Parathyroid adenoma (tissue), 2 donors: Measurements from ENCODE around the gene GRIFIN.

Experiments
- H2AFZ ChIP-seq: fragments of 300-600 bp; sonication (generic); one replicate; pipeline ENCODE4 v1.7.0; 2017; ENCODE audit warnings: antibody characterized with exemption, mild to moderate bottlenecking
- H3K27ac ChIP-seq: fragments of 300-600 bp; sonication (generic); one replicate; pipeline ENCODE4 v1.7.0; 2017
- H3K27me3 ChIP-seq: fragments of 300-600 bp; sonication (generic); one replicate; pipeline ENCODE4 v1.7.0; 2017; ENCODE audit warnings: low read length; ENCODE audit not compliant: control insufficient read depth, insufficient read depth
- H3K36me3 ChIP-seq: fragments of 300-600 bp; sonication (generic); one replicate; pipeline ENCODE4 v1.7.0; 2017; ENCODE audit warnings: low read length; ENCODE audit not compliant: control insufficient read depth, insufficient read depth
- H3K4me1 ChIP-seq: fragments of 300-600 bp; sonication (generic); one replicate; pipeline ENCODE4 v1.7.0; 2017; ENCODE audit warnings: control low read depth
- H3K4me2 ChIP-seq: fragments of 300-600 bp; sonication (generic); one replicate; pipeline ENCODE4 v1.7.0; 2017; ENCODE audit warnings: low read length
- H3K4me3 ChIP-seq: fragments of 300-600 bp; sonication (generic); one replicate; pipeline ENCODE4 v1.7.0; 2017; ENCODE audit warnings: low read depth, low read length
- H3K79me2 ChIP-seq: fragments of 300-600 bp; sonication (generic); one replicate; pipeline ENCODE4 v1.7.0; 2017; ENCODE audit warnings: control low read depth
- H3K9ac ChIP-seq: fragments of 300-600 bp; sonication (generic); one replicate; pipeline ENCODE4 v1.7.0; 2017; ENCODE audit warnings: mild to moderate bottlenecking
- H3K9me3 ChIP-seq: fragments of 300-600 bp; sonication (generic); one replicate; pipeline ENCODE4 v1.7.0; 2017; ENCODE audit warnings: low read length; ENCODE audit not compliant: control insufficient read depth
- TF ChIP-seq, protein P1 (sequence below): fragments of 300-600 bp; sonication (generic); IDR thresholded peaks from one replicate; pipeline ENCODE4 v1.7.0; 2017; ENCODE audit warnings: antibody characterized with exemption, mild to moderate bottlenecking
- donor health status: primary hyperparathyroidism.

Gene GRIFIN

DNA sequence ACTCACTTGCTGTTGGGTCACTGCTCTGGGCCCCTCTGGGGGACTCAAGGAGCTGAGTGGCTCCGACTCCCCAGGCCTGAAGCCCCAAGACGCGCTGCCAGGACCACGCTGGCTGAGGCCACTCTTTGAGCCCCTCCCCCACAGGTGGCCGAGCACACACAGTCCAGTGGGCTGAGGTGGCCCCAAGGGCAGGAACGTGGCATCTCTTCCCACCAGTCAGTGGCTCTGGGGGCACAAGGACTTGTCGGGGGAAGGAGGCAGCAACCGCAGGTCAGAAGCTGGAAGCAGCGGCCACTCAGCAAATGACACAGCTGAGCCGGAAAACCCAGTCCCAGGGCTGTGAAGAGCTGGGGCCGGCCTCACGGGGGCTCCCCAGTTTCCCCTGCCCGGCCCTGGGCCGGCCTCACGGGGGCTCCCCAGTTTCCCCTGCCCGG, 24.1 kb downstream of the GRIFIN start:
- Histone ChIP-seq H3K9me3 (no peaks in the 10 kb centered on the region), H3K27ac (no peak overlapping the region), H3K4me1 (peaks cover 5% of the 10 kb centered on the region), H3K4me2 (peak overlapping the region; percentile 52), H3K27me3 (no peaks in the 10 kb centered on the region), H3K79me2 (no peaks in the 10 kb centered on the region), H3K9ac (no peak overlapping the region), H3K4me3 (no peak overlapping the region), H2AFZ (peak overlapping the region; percentile 85), H3K36me3 (no peaks in the 10 kb centered on the region)
- TF ChIP-seq, protein P1, sequence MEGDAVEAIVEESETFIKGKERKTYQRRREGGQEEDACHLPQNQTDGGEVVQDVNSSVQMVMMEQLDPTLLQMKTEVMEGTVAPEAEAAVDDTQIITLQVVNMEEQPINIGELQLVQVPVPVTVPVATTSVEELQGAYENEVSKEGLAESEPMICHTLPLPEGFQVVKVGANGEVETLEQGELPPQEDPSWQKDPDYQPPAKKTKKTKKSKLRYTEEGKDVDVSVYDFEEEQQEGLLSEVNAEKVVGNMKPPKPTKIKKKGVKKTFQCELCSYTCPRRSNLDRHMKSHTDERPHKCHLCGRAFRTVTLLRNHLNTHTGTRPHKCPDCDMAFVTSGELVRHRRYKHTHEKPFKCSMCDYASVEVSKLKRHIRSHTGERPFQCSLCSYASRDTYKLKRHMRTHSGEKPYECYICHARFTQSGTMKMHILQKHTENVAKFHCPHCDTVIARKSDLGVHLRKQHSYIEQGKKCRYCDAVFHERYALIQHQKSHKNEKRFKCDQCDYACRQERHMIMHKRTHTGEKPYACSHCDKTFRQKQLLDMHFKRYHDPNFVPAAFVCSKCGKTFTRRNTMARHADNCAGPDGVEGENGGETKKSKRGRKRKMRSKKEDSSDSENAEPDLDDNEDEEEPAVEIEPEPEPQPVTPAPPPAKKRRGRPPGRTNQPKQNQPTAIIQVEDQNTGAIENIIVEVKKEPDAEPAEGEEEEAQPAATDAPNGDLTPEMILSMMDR: no peak

DNA sequence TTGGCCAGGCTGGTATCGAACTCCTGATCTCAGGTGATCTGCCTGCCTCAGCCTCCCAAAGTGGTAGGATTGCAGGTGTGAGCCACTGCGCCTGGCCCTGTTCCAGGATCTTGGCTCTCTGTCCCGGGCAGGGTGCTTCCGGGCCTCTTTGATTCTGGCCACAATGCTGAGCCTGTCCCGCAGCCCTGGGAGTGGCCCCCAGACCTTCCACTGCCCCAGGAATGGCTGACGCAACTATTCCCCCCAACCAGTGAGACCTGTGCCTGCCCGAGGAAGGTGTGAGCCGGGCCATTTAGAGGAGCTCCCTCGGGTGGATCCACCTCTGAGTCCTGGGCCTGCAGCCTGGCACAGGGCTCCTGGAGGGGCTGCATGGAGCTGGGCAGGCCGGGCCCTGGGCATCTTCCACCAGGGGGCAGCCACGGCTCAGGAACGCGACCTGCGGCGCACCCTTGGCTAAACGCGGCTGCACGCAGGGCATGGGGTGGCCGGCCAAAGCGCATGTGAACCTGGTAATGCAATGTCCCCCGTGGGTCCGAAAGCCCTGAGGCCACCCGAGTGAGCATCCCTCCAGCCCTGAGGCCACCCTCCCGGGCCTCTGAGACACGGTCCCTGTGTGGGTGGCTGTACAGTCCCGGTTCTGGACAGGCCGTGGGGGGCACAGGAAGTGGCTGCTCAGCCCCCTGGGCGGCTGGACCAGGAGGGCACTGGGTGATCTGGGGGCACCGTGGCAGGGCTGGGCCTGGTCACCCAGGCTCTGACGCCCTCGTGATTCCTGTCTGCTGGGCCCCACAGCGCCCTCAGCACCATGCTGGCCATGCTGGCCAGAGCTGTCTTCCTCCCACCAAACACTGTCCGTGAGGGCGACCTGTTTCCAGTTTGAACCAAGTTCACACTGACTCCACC, 24.8 kb downstream of the GRIFIN start:
- no peaks in the 10 kb centered on the region for H3K9me3 ChIP-seq
- no peaks in the 10 kb centered on the region for H3K79me2 ChIP-seq
- H3K36me3 ChIP-seq: no peaks in the 10 kb centered on the region
- H3K4me1 ChIP-seq: peaks cover 5% of the 10 kb centered on the region
- H3K27ac ChIP-seq: no peak overlapping the region
- H3K27me3 ChIP-seq: no peaks in the 10 kb centered on the region
- TF ChIP-seq, protein P1: peak; percentile 89
- peak overlapping the region; percentile 20 for H3K4me3 ChIP-seq
- peak overlapping the region; percentile 52 for H3K4me2 ChIP-seq
- H3K9ac ChIP-seq: no peak overlapping the region
- peak overlapping the region; percentile 85 for H2AFZ ChIP-seq

DNA sequence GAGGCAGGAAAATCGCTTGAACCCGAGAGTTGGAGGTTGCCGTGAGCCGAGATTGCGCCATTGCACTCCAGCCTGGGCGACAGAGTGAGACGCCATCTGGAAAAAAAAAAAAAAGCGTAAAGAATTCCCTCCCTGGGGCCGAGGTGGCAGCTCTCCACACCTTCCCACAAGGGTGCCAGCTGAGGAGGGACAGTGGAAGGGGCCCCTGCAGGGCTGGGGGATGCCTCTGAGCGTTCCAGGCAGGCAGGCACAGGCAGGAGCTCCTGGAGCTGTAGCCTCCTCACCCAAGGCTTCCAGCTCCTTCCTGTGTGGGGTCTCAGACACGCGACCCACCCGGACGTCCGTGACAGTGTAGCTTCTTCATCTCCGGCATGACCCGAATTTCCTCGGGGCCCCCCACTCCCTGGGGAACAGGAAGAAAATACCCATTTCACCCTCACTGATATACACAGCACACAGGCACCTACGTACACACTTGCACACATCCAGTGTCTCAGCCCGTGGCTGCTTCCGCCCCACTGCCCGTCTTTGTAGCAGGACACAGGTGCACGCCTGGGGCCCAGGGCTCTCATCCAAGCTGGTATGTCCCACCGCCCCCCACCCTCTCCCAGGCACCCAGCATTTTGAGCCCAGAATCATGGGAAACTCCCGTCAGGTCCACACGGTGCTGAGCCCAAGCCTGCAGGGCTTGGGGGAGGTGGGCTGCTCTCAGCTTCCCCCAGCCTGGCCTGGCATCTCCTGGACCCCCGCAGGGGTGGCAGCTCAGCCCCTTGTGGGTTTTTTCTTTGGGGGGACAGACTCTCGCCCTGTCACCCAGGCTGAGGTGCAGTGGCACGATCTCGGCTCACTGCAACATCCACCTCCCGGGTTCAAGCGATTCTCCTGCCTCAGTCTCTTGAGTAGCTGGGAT, 25.7 kb downstream of the GRIFIN start:
- TF ChIP-seq, protein P1: no peak

DNA sequence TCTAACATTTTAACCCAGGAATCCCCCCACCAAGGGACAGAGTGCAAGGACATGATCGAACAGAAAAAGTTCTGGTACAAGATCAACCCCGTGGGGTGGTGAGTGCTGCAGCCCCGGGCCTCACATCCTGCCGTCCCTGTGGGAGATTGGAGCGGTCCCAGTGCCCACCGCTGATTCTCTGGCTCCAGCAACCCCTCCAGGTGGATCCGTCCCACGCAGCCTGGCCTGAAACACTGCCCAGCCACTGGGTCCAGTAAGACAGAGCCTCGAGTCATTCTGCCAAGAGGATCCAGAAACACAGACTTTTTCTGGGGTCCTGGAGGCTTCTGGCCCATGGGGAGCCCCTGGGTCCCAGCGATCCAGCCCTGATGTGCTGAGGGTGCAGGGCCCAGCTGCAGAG, 29.5 kb downstream of the GRIFIN start:
- no peaks in the 10 kb centered on the region for H3K27me3 ChIP-seq
- H2AFZ ChIP-seq: no peak overlapping the region
- no peaks in the 10 kb centered on the region for H3K9me3 ChIP-seq
- no peaks in the 10 kb centered on the region for H3K79me2 ChIP-seq
- H3K4me3 ChIP-seq: no peak overlapping the region
- peaks cover 2% of the 10 kb centered on the region for H3K4me1 ChIP-seq
- TF ChIP-seq, protein P1: no peak
- H3K27ac ChIP-seq: no peak overlapping the region
- H3K36me3 ChIP-seq: no peaks in the 10 kb centered on the region
- H3K4me2 ChIP-seq: no peak overlapping the region
- H3K9ac ChIP-seq: no peak overlapping the region

More for the DNA sequence above, 25.7 kb downstream of the GRIFIN start:
- no peaks in the 10 kb centered on the region for H3K27me3 ChIP-seq
- H3K9ac ChIP-seq: no peak overlapping the region
- no peaks in the 10 kb centered on the region for H3K79me2 ChIP-seq
- no peak overlapping the region for H3K27ac ChIP-seq
- H3K4me2 ChIP-seq: no peak overlapping the region
- H3K4me1 ChIP-seq: peaks cover 5% of the 10 kb centered on the region
- no peaks in the 10 kb centered on the region for H3K36me3 ChIP-seq
- no peak overlapping the region for H3K4me3 ChIP-seq
- no peaks in the 10 kb centered on the region for H3K9me3 ChIP-seq
- no peak overlapping the region for H2AFZ ChIP-seq
